Fibroblast of lung (primary cell): ENCODE measurements around the gene PRR7. TPM values are rescaled to one million over a fixed set of nuclear protein-coding genes. Genes with fewer than 3 reads are reported as not detected.
A peak's percentile ranks its signal among the peaks of the same experiment; 100 is the strongest.

Source experiments
- DNase-seq, 2 donors: peaks; one replicate each; pipeline versions ENCODE4 v3.0.0 to v3.0.0-alpha.2; 2010; ENCODE audit warnings: low read depth in 2 of 2
- H2AFZ ChIP-seq: 2 replicates; pipeline ENCODE4 v1.5.1; 2012; ENCODE audit warnings: low read length, control low read depth, inconsistent platforms
- H3K27ac ChIP-seq: 2 replicates; pipeline ENCODE4 v1.5.1; 2011; ENCODE audit warnings: low read length, control low read depth; ENCODE audit not compliant: insufficient read depth
- H3K27me3 ChIP-seq: 2 replicates; pipeline ENCODE4 v1.5.1; 2011; ENCODE audit warnings: mild to moderate bottlenecking, low read length; ENCODE audit not compliant: control insufficient read depth, insufficient read depth
- H3K36me3 ChIP-seq: 2 replicates; pipeline ENCODE4 v1.5.1; 2011; ENCODE audit warnings: low read length; ENCODE audit not compliant: control insufficient read depth, insufficient read depth
- H3K4me1 ChIP-seq: 2 replicates; pipeline ENCODE4 v1.5.1; 2011; ENCODE audit warnings: low read length; ENCODE audit not compliant: control insufficient read depth, insufficient read depth; ENCODE audit errors: extremely low read depth
- H3K4me2 ChIP-seq: 2 replicates; pipeline ENCODE4 v1.5.1; 2011; ENCODE audit warnings: low read length, control low read depth; ENCODE audit not compliant: insufficient read depth; ENCODE audit errors: extremely low read depth
- H3K4me3 ChIP-seq, 4 experiments: fragments of 200-600 bp in 1 of 4; sonication (generic) in 1 of 4; replicated peaks in 1 of 4; 2 replicates each; pipeline ENCODE4 v1.5.1; 2011 to 2016; ENCODE audit warnings: low read length in 4 of 4, low read depth in 3 of 4, mild to moderate bottlenecking in 3 of 4, control low read depth in 2 of 4, inconsistent platforms in 1 of 4, mixed read lengths in 1 of 4; ENCODE audit not compliant: insufficient read depth in 1 of 4; ENCODE audit errors: control extremely low read depth in 1 of 4
- H3K79me2 ChIP-seq: 2 replicates; pipeline ENCODE4 v1.5.1; 2012; ENCODE audit warnings: mild to moderate bottlenecking, low read length, inconsistent platforms; ENCODE audit not compliant: control insufficient read depth, insufficient read depth
- H3K9ac ChIP-seq: 2 replicates; pipeline ENCODE4 v1.5.1; 2011; ENCODE audit warnings: mild to moderate bottlenecking, low read length, control low read depth; ENCODE audit not compliant: insufficient read depth
- H3K9me3 ChIP-seq: 2 replicates; pipeline ENCODE4 v1.5.1; 2012; ENCODE audit warnings: low read depth, low read length; ENCODE audit not compliant: control insufficient read depth, insufficient read depth
- H4K20me1 ChIP-seq: 2 replicates; pipeline ENCODE4 v1.5.1; 2011; ENCODE audit warnings: low read length; ENCODE audit not compliant: control insufficient read depth, insufficient read depth; ENCODE audit errors: extremely low read depth
- CTCF ChIP-seq, 2 donors: IDR thresholded peaks in 1 of 2; conservative IDR thresholded peaks in 1 of 2; 1 replicate in 1 of 2; 2 replicates in 1 of 2; pipeline ENCODE4 v1.5.1; 2011 to 2012; ENCODE audit warnings: low read length in 2 of 2, control low read depth in 1 of 2, inconsistent platforms in 1 of 2, low read depth in 1 of 2, mild to moderate bottlenecking in 1 of 2
- EZH2 ChIP-seq: IDR thresholded peaks from 2 replicates; pipeline ENCODE4 v1.5.1; 2012; ENCODE audit warnings: low read length, control low read depth, mild to moderate bottlenecking; ENCODE audit errors: missing control alignments
- polyA minus RNA-seq: library from RNA; depleted of rRNA, polyadenylated mRNA; stranded (reverse); fragments of >200 nt; gene quantifications from 2 replicates; pipeline ENCODE4 v1.2.3, GENCODE V29; 2011; ENCODE audit warnings: low replicate concordance
- polyA plus RNA-seq, 2 donors: library from polyadenylated mRNA; depleted of rRNA in 1 of 2; stranded (reverse) in 1 of 2; unstranded in 1 of 2; fragments of >200 nt; gene quantifications; 2 replicates each; pipeline ENCODE4 v1.2.1, GENCODE V29; 2011 to 2012; ENCODE audit warnings: missing spikeins in 1 of 2
- total RNA-seq: library from RNA; depleted of rRNA; stranded (reverse); fragments of >200 nt; gene quantifications from 2 replicates; pipeline ENCODE4 v1.2.1, GENCODE V29; 2014

The PRR7 gene
- total RNA-seq (2.1 and 2.3 TPM in 2 replicates), polyA plus RNA-seq (1.6 TPM in 2 replicates), polyA minus RNA-seq (0.78 and 1.9 TPM in 2 replicates)
- polyA plus RNA-seq (2012), result 3.1 and 5.9 TPM in 2 replicates

GRCh38 chr5:177446200-177447065, at the start of gene PRR7:
Gene PRR7 (plus strand): TSS chr5:177446814. CDS start chr5:177455068, 8,254 bp downstream.
- Histone ChIP-seq H3K9me3 (no peaks in the 10 kb centered on the region), H4K20me1 (no peaks in the 10 kb centered on the region), H3K36me3 (peaks cover 3% of the 10 kb centered on the region), H3K27ac (no peak within 1 kb of the TSS), H3K9ac (peak within 1 kb of the TSS; percentile 73), H3K79me2 (no peaks in the 10 kb centered on the region), H3K4me3 (peak within 1 kb of the TSS; percentile 39 to 69 (median 49)), H3K4me2 (peak within 1 kb of the TSS; percentile 96), H3K27me3 (no peaks in the 10 kb centered on the region), H2AFZ (peak within 1 kb of the TSS; percentile 33), H3K4me1 (peaks cover 7% of the 10 kb centered on the region)
- DNase-seq, result peak; percentile 57 to 79
- TF ChIP-seq EZH2, result no peak
- no peak for TF ChIP-seq CTCF (conservative IDR thresholded peaks at IDR 0.05 in 1 of 2, IDR thresholded peaks at IDR 0.05 in 1 of 2; ENCODE audit: low read depth in 1 of 2, low read length in 2 of 2)

GRCh38 chr5:177397875-177398390, 48.7 kb upstream of the PRR7 start:
- Histone ChIP-seq H3K4me2 (no peak overlapping the region), H3K9ac (no peak overlapping the region), H3K79me2 (no peaks in the 10 kb centered on the region), H3K4me1 (no peaks in the 10 kb centered on the region), H3K27ac (no peak overlapping the region), H2AFZ (no peak overlapping the region), H3K36me3 (no peaks in the 10 kb centered on the region), H3K4me3 (no peak overlapping the region), H3K27me3 (peaks cover 46% of the 10 kb centered on the region), H4K20me1 (no peaks in the 10 kb centered on the region), H3K9me3 (no peaks in the 10 kb centered on the region)
- no peak for TF ChIP-seq CTCF (conservative IDR thresholded peaks at IDR 0.05 in 1 of 2, IDR thresholded peaks at IDR 0.05 in 1 of 2; ENCODE audit: low read depth in 1 of 2, low read length in 2 of 2)
- no peak for TF ChIP-seq EZH2
- DNase-seq, result no peak

GRCh38 chr5:177399997-177400868, 46.4 kb upstream of the PRR7 start, which contains the start of gene PFN3:
Gene PFN3 (minus strand): TSS chr5:177400661. CDS start chr5:177400576, 85 bp downstream.
- no peaks in the 10 kb centered on the region for H3K79me2 ChIP-seq
- no peak within 1 kb of the TSS for H3K9ac ChIP-seq
- peaks cover 3% of the 10 kb centered on the region for H3K4me1 ChIP-seq
- peaks cover 48% of the 10 kb centered on the region for H3K27me3 ChIP-seq
- no peak within 1 kb of the TSS for H3K4me3 ChIP-seq
- DNase-seq, result peak; percentile 32 to 33
- TF ChIP-seq CTCF (conservative IDR thresholded peaks at IDR 0.05 in 1 of 2, IDR thresholded peaks at IDR 0.05 in 1 of 2; ENCODE audit: low read depth in 1 of 2, low read length in 2 of 2) (no peak), EZH2 (peak; percentile 93)
- peak within 1 kb of the TSS; percentile 5 for H3K4me2 ChIP-seq
- H2AFZ ChIP-seq, result no peak within 1 kb of the TSS
- H3K36me3 ChIP-seq, result no peaks in the 10 kb centered on the region
- H4K20me1 ChIP-seq, result no peaks in the 10 kb centered on the region
- no peaks in the 10 kb centered on the region for H3K9me3 ChIP-seq
- no peak within 1 kb of the TSS for H3K27ac ChIP-seq
